ENCODE results near the gene STAT3.

DNA sequence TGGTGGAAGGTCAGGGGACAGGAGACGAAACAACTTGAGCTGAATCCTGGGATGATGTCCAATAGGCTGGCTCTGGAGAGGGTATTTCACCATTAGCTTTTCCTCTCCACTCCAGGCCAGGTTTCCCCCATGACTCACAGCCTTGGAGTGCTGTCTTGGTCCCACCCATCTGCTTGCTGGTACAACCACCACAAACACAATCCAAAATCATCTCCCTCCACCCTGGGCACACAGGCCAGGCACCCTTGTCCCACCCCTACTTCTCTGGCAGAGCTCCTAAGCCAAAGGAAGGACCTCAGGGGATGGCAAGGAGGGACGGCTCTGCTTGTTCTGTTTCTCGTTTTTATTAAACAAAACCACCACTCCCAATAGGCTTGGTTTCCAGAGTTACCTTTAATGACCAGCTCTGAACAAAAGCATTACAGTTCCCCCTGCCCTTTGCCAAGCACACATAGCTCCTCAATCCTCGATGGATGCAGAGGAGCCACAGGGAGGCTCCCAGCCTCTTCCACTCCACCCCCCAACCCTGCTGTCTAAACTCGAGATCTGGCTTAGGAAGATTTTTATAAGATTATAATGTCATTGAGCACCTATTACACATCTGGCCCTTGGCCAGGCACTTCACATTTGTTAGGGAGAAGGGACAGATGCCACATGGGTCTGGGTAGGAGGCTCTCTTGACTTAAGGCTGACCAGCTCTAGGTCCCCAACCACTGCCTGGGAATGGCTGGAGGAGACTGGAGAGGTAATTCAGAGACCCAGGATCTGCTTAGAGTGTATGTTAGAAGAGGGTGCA, 21.5 kb upstream of the STAT3 start:
- TF ChIP-seq, protein P1, sequence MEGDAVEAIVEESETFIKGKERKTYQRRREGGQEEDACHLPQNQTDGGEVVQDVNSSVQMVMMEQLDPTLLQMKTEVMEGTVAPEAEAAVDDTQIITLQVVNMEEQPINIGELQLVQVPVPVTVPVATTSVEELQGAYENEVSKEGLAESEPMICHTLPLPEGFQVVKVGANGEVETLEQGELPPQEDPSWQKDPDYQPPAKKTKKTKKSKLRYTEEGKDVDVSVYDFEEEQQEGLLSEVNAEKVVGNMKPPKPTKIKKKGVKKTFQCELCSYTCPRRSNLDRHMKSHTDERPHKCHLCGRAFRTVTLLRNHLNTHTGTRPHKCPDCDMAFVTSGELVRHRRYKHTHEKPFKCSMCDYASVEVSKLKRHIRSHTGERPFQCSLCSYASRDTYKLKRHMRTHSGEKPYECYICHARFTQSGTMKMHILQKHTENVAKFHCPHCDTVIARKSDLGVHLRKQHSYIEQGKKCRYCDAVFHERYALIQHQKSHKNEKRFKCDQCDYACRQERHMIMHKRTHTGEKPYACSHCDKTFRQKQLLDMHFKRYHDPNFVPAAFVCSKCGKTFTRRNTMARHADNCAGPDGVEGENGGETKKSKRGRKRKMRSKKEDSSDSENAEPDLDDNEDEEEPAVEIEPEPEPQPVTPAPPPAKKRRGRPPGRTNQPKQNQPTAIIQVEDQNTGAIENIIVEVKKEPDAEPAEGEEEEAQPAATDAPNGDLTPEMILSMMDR (IDR thresholded peaks at IDR 0.05; ENCODE audit: poor library complexity): no peak
- no peak for TF ChIP-seq EZH2 (IDR thresholded peaks at IDR 0.05; ENCODE audit: borderline replicate concordance)

All from hepatocyte (in vitro differentiated cells).